NCI-H2227 treated with DMSO at 0.1 percent for 48 hours (cell line): ENCODE measurements around the gene UNKL.

Experiments used
- DNase-seq: peaks from one replicate; lab custom pipeline; 2025; lab: John Stamatoyannopoulos, UW

Gene UNKL

DNA sequence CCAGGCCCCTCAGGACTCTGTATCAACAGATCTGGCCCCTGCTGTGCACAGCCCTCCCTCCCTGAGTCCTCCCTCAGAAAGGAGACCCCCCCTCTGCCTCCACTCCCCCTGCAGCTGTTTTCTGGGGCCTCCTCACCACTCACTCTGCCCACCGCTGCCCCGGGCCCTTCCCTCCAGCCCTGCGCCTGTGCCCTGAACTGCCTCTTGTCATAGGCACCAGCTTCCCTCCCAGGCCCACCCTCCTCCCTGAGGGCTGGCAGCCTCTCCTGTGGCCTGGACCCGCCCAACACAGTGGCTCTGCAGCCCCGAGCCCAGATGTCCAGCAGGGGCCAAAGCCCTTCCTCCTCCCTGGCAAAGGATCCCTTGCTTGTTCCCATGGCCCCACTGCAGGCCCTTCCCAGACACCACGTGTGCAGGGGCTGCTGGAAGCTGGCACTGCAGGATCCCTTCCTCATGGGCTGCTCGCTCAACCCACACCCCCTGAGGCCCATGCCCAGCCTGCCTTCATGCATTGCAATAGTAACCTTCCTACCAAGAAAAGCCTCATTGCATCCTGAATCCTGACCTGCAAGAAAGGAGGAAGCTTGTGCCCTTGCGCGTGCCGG is 37.0 kb downstream of the UNKL start:
- DNase-seq = no peak

DNA sequence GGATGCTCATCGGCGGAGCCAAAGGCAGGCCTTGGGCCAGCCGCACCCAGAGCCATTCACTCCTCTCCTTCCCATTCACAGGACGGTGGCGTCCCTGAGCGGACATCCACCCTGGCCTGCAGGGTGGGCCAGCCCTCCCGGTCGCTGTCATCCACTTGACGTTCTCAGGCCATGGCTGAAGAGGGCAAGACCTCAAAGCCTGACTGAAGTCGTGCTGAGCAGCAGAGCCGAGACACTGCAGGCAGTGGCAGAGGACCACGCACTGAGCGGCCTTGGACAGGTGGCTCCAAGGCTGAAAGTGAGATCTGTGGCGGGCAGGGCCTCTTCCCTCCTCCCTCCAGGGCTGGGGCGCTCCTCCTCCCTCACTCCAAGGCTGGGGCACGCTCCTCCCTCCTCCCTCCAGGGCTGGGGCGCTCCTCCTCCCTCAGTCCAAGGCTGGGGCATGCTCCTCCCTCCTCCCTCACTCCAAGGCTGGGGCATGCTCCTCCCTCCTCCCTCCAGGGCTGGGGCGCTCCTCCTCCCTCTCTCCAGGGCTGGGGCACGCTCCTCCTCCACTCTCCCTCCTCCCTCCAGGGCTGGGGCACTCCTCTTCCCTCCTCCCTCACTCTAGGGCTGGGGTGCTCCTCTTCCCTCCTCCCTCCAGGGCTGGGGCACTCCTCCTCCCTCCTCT is 38.6 kb downstream of the UNKL start:
- DNase-seq = no peak

DNA sequence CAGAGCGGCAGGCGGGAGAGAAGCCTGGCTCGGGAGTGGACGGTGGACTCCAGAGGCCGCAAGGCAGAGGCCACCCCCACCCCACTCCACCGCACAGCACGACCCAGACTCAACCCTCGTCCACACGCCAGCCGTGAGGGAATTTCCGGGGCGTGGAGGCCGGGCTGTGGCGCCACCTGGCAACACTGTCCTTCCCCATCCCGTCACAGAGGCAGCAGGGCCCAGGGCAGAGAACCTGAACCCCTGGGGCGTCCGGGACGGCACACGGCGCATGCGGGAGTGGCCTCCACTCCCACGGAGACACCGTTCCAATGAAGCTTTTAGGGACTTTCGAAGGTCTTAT is 39.2 kb downstream of the UNKL start:
- DNase-seq = no peak

DNA sequence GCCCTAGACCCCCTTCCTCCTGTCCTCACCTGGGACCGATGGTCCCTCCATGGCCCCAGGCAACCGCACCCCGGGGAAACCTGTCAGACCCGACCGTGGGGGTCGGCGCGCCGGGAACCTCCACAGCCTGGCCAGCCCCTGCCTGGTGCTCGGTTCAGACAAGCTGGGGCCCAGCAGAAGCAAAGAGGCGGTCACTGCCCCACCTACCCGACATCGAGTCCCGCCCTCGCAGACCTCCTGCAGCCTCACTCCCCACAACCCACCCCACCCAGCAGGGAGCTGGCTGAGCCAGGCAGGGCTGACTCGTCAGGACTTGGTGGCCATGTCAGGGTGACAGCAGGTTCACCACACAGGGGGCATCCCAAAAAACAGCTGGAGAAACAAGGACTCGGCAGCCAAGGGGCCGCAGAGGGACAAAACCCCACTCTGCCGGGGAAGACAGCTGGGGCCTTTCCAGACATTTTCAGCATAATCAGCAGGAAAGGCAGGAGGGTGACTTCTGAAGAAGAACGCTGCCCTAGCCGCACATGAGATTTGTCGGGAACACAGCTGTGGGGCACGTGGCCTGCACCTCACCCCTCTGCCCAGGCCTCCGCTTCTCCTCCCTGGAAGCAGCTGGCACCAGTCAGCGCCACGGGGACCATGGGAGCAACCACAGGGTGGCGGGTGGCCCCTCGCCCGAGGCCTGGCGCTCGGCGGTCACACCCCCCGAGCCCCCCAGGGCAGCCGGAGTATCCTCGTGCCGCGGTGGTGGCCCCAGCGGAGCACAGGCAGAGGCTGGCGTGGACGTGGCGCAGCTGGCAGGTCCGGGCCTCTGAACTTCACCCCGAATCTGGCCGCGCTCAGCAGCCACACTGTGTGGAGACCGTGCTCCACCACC is 39.8 kb downstream of the UNKL start:
- no peak for DNase-seq

DNA sequence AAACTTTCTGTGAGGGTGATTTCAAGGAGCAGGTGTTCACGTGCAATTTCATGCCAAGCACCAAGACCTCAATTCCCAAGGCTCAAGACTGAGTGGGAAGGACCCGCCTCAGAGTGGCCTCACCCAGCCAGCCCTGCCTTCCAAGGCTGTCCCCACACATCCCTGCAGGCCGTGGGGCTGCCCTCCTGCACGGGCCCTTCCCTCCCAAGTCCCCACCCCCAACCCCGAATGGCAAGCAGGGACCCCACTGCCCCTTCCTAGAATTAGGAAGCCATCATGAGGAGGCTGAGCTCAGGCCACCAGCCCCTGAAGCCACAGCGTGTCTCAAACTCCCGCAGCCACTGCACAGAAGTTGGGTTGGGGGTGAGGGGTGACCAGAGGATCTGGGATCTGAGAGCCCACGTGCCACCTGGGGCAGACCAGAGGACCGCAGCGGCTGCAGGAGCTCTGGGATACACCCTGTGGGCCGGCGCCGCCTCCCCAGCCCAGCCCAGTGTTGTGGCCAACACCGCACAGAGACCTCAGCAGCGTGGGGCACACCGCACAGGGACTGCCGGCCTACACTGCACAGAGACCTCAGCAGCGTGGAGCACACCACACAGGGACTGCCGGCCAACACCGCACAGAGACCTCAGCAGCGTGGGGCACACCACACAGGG is 42.1 kb downstream of the UNKL start:
- no peak for DNase-seq

DNA sequence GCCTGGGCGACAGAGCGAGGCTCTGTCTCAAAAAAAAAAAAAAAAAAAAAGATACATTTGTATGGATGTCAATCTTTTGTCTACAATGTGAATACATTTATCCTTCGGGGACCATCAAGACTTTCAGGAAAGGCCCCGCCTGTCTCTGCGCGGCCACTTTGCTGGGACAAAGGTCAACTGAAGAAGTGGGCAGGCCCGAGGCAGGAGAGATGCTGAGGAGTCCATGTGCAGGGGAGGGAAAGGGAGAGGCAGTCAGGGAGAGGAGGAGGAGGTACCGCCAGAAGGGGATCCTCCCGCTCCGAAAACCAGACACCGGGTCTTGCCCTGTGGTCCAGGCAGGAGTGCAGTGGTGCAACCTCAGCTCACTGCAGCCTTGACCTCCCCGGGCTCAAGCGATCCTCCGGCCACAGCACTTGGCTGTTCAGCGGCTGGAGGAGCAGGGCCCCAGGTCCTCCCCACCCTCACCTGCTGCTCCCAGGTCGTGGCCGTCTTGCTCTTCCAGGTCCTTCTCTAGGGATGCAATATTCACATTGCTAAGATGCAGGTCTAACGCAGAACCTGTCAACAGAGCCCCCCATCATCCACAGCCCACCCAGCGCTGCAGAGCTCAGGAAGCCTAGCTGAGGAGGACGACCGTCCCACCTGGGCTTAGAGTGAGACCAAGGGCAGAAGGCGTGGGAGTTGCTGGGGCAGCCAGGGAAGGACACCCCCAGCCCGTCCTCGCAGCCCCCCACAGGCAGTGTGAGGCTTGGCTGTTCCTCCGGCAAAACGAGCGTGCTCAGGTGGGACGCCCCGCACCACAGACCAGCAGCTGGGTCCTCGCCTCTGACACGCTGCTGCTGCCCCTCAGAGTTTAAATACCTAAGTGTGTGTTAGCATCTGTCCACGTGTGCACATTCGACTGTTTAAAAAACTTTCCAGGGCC is 43.2 kb downstream of the UNKL start:
- no peak for DNase-seq

DNA sequence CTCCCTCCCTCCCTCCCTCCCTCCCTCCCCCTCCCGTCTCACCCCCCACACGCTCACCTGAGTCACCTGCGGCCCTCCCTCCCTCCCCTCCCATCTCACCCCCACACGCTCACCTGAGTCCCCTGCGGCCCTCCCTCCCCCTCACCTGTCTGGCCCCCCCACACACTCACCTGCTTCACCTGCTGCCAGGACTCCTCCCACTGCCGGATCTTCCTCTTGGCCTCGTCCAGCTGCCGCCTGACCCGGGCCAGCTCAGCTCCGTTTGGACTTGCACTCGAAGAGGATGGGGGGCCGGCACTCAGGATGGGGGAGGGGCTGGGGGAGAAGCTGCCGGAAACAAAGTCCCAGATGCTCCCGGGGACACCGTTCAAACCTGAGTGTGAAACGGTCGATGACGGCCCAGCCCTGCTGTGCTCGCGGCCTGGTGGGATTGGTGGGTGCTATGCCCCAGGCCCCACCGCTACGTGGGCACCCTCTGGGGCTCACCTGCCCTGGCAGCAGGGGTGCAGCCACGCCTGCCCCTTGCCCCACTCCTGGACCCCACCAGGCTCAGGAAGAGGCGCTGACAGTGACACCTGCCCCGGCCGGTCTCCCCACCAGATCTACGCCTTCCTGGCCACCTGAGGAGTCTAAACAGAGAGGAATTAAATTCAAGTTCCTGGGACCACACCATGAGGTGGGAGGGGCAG is 46.9 kb downstream of the UNKL start:
- no peak for DNase-seq

DNA sequence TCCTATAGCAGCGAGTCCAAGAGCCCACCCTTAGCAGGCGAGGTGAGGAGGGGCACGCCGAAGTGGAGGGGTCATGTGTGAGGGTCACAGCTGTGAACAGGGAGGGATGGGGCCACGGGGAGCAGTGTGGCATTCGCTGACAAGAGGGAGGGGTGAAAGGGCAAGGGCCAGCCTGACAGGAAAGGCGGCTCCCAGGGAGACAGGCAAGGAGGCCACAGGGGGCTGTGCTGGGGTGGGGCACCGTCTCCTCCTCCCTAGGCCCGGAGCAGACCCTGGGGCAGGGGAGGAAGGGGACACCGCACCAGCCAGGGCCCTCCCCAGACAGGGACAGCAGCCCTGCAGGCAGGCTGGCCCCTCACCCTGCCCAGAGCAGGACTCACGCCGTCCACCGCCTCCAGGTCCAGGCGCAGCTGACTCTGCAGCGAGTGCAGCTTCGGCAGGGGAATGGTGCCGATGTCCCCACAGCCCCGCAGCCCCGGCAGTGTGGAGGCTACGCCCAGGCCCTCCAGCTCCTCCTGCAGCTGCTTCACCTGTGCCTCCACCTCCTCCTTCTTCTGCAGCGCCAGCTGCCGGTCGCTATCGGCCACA is 47.7 kb downstream of the UNKL start:
- DNase-seq = no peak

DNA sequence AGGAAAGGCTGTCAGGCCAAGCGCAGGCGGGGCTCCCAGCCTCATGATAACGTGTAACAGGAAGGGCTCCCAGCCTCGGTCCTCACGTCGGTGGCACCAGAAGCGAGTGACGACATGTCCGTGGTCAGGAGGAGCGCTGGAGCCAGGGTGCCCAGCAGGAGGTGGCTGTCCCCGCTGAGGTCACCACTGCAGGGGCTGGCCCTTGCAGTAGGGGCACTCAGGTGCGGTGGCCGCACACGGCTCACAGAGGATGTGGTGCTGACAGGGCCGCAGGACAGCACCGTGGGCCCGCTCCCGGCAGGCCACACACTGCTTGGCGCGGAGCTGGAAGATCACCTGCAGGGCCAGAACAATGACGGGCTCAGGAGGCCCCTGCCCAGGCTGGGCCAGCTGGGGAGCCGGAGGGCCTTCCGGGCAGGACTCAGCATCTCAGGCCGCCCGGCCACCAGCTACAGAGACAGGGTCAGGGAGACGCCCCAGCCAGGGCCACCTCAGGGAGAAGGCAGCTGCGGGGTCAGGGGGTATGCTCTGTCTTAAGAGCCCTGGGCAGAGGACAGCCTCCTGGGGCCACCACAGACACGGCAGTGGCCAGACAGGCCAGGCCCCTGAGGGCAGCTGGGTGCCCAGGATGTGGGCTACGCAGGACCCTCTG is 48.3 kb downstream of the UNKL start:
- DNase-seq = no peak

DNA sequence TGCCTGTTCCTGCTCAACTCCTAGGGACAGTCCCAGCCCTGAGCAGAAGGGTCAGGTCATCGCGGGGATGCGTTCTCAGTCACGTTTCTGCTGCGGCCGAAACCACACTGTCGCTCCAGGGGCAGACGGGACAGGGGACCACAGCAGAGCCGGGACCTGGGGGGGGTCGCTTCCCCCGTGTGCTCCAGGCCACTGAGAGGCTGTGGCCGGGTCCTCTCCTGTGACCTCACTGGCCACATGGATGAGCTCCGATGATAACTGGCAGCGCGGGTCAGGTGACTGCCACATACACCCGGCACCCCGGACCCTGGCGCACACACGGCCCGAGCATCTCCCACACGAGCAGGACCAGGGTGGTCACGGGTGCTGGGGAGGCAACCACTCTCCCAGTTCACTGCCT is 50.0 kb downstream of the UNKL start:
- DNase-seq = no peak

DNA sequence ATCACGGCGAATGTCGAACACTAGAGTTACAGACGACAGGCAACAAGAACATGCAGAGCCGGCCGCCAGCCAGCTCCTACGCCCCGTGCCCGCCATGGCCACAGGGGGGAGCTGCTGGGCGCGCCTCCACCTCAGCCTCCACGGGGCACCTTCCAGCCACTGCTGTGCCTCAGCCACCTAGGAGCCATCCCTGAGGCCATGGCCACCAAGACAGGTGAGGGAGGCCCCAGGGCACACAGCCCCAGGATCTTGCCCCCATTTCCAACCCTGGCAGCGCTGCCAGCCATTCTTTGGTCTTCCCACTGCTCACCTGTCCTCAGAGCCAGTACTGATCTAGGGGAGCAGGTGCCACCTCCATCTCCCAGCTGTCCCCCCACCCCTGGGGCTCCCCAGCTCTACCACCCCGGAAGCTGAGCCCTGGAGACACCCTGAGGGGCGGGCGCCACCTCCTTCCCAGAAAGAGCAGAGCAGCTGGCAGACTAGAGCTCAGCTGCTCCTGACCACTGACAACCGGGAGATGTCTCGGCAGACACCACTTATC is 50.9 kb downstream of the UNKL start:
- DNase-seq = no peak

DNA sequence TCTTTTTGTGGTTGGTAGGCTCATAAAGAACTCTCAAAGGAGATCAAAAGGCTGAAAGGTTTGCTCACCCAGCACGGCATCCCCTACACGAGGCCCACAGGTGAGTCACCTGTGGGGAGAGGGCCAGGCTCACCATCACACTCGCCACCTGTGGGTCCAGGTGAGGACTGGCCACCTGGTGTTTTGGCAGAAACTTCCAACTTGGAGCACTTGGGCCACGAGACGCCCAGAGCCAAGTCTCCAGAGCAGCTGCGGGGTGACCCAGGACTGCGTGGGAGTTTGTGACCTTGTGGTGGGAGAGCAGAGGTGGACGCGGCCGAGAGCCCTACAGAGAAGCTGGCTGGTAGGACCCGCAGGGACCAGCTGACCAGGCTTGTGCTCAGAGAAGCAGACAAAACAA is 51.7 kb downstream of the UNKL start:
- no peak for DNase-seq

DNA sequence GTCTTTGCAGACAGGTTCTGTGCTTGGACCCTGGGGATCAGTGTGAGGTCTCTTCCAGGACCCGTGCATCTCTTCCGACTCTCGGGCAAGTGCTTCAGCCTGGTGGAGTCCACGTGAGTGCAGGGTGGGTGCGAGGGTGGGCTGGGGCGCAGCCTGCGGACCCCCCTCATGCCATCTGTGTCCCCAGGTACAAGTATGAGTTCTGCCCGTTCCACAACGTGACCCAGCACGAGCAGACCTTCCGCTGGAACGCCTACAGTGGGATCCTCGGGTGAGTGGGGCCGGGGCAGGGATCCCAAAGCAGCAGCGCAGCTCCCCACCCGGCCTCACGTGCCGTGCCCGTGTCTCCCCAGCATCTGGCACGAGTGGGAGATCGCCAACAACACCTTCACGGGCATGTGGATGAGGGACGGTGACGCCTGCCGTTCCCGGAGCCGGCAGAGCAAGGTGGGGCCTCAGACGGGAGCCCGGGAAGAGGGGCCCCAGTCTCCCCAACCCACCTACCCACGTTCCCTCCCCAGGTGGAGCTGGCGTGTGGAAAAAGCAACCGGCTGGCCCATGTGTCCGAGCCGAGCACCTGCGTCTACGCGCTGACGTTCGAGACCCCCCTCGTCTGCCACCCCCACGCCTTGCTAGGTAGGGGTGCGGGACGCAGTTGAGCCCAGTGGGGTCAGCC is 52.7 kb downstream of the UNKL start:
- DNase-seq = no peak

DNA sequence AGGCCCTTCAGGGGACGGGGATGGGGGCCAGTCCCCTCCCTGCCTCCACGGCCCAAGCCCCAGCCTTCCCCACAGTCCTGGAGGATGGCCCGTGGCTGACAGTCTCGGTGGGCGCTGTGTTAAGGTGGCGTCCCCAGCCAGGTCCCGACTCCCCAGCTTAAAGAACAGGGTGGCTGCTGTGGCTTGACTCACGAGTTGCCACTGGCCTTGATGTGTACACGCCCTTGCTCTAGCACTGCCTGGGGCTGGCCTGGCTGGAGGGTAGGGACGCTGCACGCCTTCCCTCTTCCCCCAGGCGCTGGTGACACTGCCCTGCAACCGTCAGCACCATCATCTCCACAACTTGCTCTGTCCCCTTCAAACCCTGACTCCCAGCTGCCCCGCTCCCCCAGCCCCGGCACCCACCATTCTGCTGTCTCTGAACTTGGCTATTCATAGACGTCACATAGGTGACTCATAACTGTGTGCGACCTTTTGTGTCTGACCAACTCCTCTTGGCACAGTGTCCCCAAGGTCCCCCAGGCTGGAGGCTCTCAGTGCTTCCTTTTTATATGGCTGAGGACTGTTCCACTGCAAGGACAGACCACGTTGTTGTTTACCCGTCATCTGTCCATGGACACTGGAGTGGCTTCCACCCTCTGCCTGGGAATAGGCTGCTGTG is 56.5 kb downstream of the UNKL start:
- no peak for DNase-seq

DNA sequence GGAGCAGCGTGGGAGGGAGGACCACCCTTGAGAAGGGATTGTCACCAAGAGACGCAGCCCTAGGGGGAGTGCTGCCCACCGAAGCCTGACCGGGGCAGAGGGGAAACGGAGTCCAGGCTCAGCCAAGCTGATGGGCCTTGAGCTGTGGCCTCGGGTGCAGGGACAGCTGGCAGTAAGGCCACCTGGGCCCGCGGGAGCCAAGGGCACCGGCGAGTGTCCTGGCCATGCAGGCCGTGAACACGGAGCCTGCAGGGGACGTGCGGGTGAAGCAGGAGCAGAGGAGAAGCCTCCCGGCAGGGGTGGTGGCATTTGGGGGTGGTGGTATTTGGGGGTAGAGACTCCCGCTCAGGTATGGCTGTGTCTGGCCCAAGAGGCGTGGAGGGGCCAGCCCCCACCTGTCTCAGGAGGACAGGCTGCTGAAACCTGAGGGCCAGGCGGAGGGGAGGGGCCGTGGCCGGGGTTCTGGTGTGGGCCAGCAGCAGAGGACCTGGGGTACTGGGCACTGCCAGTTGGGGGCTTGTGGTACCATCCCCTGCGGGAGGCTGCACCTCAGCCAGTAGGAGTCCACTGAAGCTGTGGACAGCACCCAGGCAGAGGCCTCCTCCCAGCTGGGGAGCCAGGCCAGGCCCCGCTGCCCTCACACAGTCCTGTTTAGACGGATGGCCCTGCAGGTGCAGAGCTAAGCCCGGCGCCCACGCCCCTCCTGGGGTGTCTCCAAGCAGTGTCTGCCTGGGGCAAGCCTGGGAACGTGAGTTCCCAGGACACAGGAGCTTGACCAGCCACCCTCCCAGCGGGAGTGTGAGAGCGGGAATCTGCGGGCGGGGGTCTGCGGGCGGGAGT is 58.2 kb downstream of the UNKL start:
- no peak for DNase-seq

DNA sequence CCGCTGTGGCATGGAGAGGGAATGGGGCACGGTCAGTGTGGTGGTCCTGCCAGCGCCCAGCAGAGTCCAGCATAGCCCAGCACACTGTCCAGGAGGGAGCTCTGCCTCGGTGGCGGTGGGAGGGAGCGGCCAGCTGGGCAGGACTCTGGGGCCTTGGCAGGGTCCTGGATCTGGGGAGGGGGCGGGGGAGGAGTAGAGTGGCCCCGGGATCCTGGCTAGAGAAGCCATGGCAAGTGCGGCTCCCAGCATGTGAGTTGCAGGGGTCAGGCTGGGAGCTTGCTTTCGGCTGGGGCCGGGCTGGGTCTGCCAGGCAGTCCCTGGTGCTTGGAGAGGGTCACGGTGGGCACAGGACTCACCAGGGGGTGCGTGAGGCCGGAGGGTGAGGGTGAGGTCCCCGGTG is 58.9 kb downstream of the UNKL start:
- DNase-seq = no peak

DNA sequence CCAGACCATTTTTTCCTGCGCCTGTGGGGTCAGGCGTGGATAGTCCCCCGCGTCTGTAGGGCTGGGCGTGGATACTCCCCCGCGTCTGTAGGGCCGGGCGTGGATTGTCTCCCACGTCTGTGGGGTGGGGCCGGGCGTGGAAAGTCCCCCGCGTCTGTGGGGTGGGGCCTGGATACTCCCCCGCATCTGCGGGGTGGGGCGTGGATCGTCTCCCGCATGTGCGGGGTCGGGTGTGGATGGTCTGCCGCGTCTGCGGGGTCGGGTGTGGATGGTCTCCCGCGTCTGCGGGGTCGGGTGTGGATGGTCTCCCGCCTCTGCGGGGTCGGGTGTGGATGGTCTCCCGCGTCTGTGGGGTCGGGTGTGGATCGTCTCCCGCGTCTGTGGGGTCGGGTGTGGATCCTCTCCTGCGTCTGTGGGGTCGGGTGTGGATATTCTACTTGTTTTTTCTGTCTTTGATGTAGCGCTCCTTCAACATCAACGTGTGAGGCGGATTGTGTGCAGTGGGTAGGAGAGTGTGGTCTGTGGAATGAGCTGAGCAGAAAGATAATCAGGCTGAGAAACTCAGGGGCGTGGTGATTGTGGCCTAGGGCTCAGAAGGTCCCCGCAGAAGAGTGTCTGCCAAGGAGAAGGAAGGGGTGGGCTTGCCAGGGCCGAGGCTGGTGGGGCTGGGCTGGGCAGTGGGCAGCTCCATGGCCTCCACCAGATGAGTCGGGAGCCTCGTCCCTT is 59.5 kb downstream of the UNKL start:
- DNase-seq = no peak
